ENCODE data around the gene ANKS1B. TPM values are rescaled to one million over a fixed set of nuclear protein-coding genes. Genes with fewer than 3 reads are reported as not detected.
"Not testable (repeated sequence)": the region's sequence is repeated elsewhere in the genome, so short reads cannot be mapped to it uniquely, and the experiment has no call there.

The ANKS1B gene
- total RNA-seq, 4 donors from 2014 or later: 16.6 to 62.6 (median 40.2) TPM

DNA sequence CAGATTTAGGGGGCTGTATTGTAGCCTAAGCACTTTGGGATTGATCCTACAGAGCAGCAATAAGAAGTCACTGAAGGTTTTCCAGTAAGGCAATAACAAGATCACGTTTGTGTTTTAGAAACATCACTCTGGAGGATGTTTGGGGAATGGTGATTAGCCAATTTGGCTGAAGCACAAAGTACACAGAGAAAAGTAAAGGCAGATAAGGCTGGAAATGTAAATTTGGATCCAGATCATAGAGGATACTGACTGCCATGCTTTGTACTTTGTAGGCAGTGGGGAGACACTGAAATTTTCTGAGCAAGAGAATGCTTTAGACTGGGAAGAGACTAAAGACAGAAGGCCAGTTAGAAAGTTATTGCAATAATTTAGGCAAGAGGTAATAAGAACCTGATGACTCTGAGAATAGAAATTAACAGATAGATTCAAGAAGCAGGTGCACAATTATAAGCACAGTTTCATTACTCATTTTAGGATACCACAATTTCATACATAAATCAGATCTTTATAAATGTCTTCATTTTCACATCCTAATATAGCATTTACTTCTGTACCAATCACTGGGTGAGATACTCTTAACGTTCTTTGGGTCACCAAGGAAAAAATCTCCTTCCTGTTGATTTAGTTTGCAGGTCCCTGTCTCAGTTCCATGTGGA, 651.7 kb downstream of the ANKS1B start:
- H3K36me3 ChIP-seq: no peaks in the 10 kb centered on the region
- intact Hi-C loops (cut with DNase I; ENCODE audit: low total_unique reads): no loop called here
- no peak overlapping the region for H3K4me3 ChIP-seq
- no peaks in the 10 kb centered on the region for H3K27me3 ChIP-seq
- H3K9me3 ChIP-seq: no peaks in the 10 kb centered on the region
- no peak overlapping the region for H3K27ac ChIP-seq
- no peak for DNase-seq
- TF ChIP-seq, protein P1, sequence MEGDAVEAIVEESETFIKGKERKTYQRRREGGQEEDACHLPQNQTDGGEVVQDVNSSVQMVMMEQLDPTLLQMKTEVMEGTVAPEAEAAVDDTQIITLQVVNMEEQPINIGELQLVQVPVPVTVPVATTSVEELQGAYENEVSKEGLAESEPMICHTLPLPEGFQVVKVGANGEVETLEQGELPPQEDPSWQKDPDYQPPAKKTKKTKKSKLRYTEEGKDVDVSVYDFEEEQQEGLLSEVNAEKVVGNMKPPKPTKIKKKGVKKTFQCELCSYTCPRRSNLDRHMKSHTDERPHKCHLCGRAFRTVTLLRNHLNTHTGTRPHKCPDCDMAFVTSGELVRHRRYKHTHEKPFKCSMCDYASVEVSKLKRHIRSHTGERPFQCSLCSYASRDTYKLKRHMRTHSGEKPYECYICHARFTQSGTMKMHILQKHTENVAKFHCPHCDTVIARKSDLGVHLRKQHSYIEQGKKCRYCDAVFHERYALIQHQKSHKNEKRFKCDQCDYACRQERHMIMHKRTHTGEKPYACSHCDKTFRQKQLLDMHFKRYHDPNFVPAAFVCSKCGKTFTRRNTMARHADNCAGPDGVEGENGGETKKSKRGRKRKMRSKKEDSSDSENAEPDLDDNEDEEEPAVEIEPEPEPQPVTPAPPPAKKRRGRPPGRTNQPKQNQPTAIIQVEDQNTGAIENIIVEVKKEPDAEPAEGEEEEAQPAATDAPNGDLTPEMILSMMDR (IDR thresholded peaks at IDR 0.05): no peak
- no peak for TF ChIP-seq POLR2A (IDR thresholded peaks at IDR 0.05)
- H3K4me1 ChIP-seq: no peaks in the 10 kb centered on the region

DNA sequence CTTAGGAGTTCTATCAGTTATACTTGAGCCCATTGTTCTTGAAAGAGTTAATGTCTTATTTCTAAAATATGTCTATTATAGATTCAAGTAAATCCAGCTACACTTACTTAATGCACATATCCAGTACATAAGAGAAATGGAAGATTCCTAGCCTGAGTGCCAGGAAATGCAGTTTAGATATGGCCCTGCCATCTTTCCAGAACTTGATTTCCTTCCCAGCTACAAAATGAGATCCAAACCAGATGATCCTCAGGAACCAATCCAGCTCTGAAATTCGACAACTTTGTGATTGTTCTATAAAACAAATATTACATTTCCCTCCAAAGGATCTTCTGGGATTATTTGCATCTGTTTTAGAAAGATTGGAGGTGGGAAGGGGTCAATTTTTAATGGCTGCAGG, 654.5 kb downstream of the ANKS1B start:
- no peak for DNase-seq
- no peaks in the 10 kb centered on the region for H3K27me3 ChIP-seq
- H3K4me1 ChIP-seq: no peaks in the 10 kb centered on the region
- no peak overlapping the region for H3K27ac ChIP-seq
- peaks cover 0 to 4% of the 10 kb centered on the region in 2 donors for H3K36me3 ChIP-seq
- H3K9me3 ChIP-seq: no peaks in the 10 kb centered on the region
- TF ChIP-seq, protein P1 (IDR thresholded peaks at IDR 0.05): no peak
- no peak for TF ChIP-seq POLR2A (IDR thresholded peaks at IDR 0.05)
- intact Hi-C loops (cut with DNase I; ENCODE audit: low total_unique reads): no loop called here
- H3K4me3 ChIP-seq: no peak overlapping the region

DNA sequence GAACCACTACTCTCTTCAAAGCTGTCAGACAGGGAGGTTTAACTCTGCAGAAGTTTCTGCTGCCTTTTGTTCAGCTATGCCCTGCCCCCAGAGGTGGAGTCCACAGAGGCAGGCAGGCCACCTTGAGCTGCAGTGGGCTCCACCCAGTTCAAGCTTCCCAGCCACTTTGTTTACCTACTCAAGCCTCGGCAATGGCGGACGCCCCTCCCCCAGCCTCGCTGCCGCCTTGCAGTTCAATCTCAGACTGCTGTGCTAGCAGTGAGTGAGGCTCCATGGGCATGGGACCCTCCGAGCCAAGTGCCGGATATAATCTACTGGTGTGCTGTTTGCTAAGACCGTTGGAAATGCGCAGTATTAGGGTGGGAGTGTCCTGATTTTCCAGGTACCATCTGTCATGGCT, 663.5 kb downstream of the ANKS1B start:
- intact Hi-C loops (cut with DNase I; ENCODE audit: low total_unique reads); H3K4me3 ChIP-seq; H3K9me3 ChIP-seq; H3K27ac ChIP-seq; H3K27me3 ChIP-seq; H3K4me1 ChIP-seq; H3K36me3 ChIP-seq; DNase-seq: not testable (repeated sequence)

DNA sequence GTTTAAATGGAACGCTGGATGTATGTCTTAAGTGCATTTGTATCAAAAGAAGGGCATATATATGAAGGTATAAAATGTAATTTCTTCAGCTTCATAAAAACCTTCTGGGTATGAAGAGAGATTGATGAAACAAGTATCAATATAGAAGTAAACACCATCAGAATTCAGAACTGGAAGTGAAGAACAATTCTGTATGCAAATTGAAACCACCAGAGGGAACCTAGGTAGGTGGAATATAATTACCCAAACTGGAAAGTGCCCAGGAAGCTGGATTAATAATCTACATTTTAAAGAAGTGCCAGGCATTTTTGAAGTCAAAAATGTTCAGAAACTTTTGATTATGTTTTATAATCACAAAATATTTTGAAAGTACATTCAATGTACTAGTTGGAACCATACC, 673.4 kb downstream of the ANKS1B start:
- no peak for DNase-seq
- H3K9me3 ChIP-seq: no peaks in the 10 kb centered on the region
- H3K36me3 ChIP-seq: no peaks in the 10 kb centered on the region
- H3K27ac ChIP-seq: no peak overlapping the region
- no peaks in the 10 kb centered on the region for H3K4me1 ChIP-seq
- TF ChIP-seq POLR2A (IDR thresholded peaks at IDR 0.05): no peak
- TF ChIP-seq, protein P1 (IDR thresholded peaks at IDR 0.05): no peak
- H3K27me3 ChIP-seq: no peaks in the 10 kb centered on the region
- no peak overlapping the region for H3K4me3 ChIP-seq
- intact Hi-C loops (cut with DNase I; ENCODE audit: low total_unique reads): no loop called here

DNA sequence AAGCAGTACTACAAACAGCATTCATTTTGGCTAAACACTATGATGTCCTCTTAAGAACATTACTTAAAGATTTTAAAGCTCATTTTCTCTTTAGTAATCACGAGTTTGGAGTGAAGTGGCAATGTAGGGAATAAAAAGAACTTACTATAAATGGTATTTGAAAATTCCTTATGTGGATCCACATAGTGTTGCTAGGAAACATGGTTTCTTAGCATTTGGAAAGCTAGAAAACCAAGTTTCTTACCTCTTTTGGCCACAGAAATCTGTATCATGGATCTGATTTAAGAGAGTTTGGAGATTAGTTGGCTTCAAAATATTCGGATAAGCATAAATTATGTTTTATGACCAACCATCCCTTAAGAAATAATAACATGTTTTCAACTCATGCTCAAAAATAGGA, 674.9 kb downstream of the ANKS1B start:
- H3K4me3 ChIP-seq: no peak overlapping the region
- TF ChIP-seq, protein P1 (IDR thresholded peaks at IDR 0.05): no peak
- DNase-seq: no peak
- no peaks in the 10 kb centered on the region for H3K27me3 ChIP-seq
- H3K4me1 ChIP-seq: no peaks in the 10 kb centered on the region
- H3K36me3 ChIP-seq: no peaks in the 10 kb centered on the region
- no peaks in the 10 kb centered on the region for H3K9me3 ChIP-seq
- H3K27ac ChIP-seq: no peak overlapping the region
- intact Hi-C loops (cut with DNase I; ENCODE audit: low total_unique reads): no loop called here

DNA sequence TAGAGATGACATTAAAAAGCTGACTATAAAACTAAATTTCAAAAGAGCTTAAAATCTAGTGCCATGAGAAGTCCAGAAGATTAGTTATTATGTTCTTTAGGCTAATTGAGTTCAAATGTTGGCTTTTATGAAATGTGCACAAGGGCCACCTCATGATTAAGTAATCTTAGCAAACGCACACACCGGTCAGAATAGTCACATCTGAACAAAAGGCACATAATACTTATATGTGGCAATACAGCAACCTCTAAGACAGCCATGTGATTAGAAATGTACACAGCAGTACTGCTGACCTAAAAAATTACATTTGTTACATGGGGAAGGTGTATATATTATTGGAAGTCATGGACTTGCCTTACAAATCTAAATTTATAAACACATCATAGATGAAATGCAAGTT, 681.9 kb downstream of the ANKS1B start:
- Histone ChIP-seq H3K4me1 (no peaks in the 10 kb centered on the region), H3K27me3 (no peaks in the 10 kb centered on the region), H3K9me3 (no peaks in the 10 kb centered on the region), H3K27ac (no peak overlapping the region), H3K4me3 (no peak overlapping the region), H3K36me3 (no peaks in the 10 kb centered on the region)
- intact Hi-C loops (cut with DNase I; ENCODE audit: low total_unique reads): no loop called here
- no peak for DNase-seq
- no peak for TF ChIP-seq POLR2A (IDR thresholded peaks at IDR 0.05)
- TF ChIP-seq, protein P1 (IDR thresholded peaks at IDR 0.05): no peak
